CD14-positive monocyte (primary cell): ENCODE results near the gene OTX1. TPM values are rescaled to one million over a fixed set of nuclear protein-coding genes. Genes with fewer than 3 reads are reported as not detected.

Experiments used
- DNase-seq, 3 donors: peaks; one replicate each; pipeline ENCODE4 v3.0.0-alpha.2; 2011 to 2022
- H2AFZ ChIP-seq: 2 replicates; pipeline ENCODE4 v1.6.0; 2012; ENCODE audit warnings: mild to moderate bottlenecking, low read depth, low read length, inconsistent platforms; ENCODE audit not compliant: insufficient read depth, poor library complexity, severe bottlenecking
- H3K27ac ChIP-seq, 2 donors: 1 replicate in 1 of 2; 2 replicates in 1 of 2; pipeline ENCODE4 v1.5.1; 2012 to 2013; ENCODE audit warnings: low read length in 2 of 2, control low read depth in 1 of 2, inconsistent platforms in 1 of 2, low read depth in 1 of 2, mild to moderate bottlenecking in 1 of 2
- H3K27me3 ChIP-seq, 2 donors: one replicate each; pipeline versions ENCODE4 v1.6.0 to v1.6.1; 2011 to 2013; ENCODE audit warnings: low read length in 2 of 2; ENCODE audit not compliant: control insufficient read depth in 2 of 2, insufficient read depth in 2 of 2
- H3K36me3 ChIP-seq, 2 donors: replicated peaks in 1 of 2; 1 replicate in 1 of 2; 2 replicates in 1 of 2; pipeline versions ENCODE4 v1.5.1 to v1.6.1; 2012 to 2013; ENCODE audit warnings: low read length in 2 of 2, control low read depth in 1 of 2, inconsistent platforms in 1 of 2, mild to moderate bottlenecking in 1 of 2; ENCODE audit not compliant: insufficient read depth in 2 of 2, control insufficient read depth in 1 of 2
- H3K4me1 ChIP-seq, 2 donors: 1 replicate in 1 of 2; 2 replicates in 1 of 2; pipeline versions ENCODE4 v1.5.1 to v1.6.1; 2012 to 2013; ENCODE audit warnings: low read length in 2 of 2, control low read depth in 1 of 2, inconsistent platforms in 1 of 2, mild to moderate bottlenecking in 1 of 2, moderate library complexity in 1 of 2; ENCODE audit not compliant: insufficient read depth in 2 of 2, control insufficient read depth in 1 of 2
- H3K4me2 ChIP-seq: replicated peaks from 2 replicates; pipeline ENCODE3; 2012; ENCODE audit warnings: low read length, moderate library complexity, mild to moderate bottlenecking; ENCODE audit not compliant: poor library complexity, severe bottlenecking; ENCODE audit errors: extremely low read depth
- H3K4me3 ChIP-seq, 3 experiments: fragments of 200-600 bp in 1 of 3; sonication (generic) in 1 of 3; replicated peaks in 1 of 3; 1 replicate in 2 of 3; 2 replicates in 1 of 3; pipeline ENCODE4 v1.5.1; 2011 to 2013; ENCODE audit warnings: low read length in 3 of 3, mild to moderate bottlenecking in 3 of 3, control low read depth in 2 of 3, low read depth in 2 of 3, inconsistent platforms in 1 of 3, moderate library complexity in 1 of 3
- H3K79me2 ChIP-seq: 2 replicates; pipeline ENCODE4 v1.6.0; 2012; ENCODE audit warnings: mild to moderate bottlenecking, control low read depth, inconsistent platforms, low read length, moderate library complexity; ENCODE audit not compliant: insufficient read depth
- H3K9ac ChIP-seq: 2 replicates; pipeline ENCODE4 v1.6.0; 2017; ENCODE audit warnings: low read length, mild to moderate bottlenecking; ENCODE audit not compliant: insufficient read depth, poor library complexity, severe bottlenecking
- H3K9me3 ChIP-seq, 2 donors: replicated peaks in 1 of 2; 1 replicate in 1 of 2; 2 replicates in 1 of 2; pipeline versions ENCODE4 v1.5.1 to v1.6.1; 2012 to 2013; ENCODE audit warnings: low read length in 2 of 2, control low read depth in 1 of 2; ENCODE audit not compliant: control insufficient read depth in 1 of 2, insufficient read depth in 1 of 2
- H4K20me1 ChIP-seq: 2 replicates; pipeline ENCODE4 v1.6.0; 2012; ENCODE audit warnings: mild to moderate bottlenecking, low read length, control low read depth, moderate library complexity; ENCODE audit not compliant: insufficient read depth
- H3K27ac Mint-ChIP-seq, 7 donors: one replicate each; pipeline ENCODE4 v1.8.0; 2020; ENCODE audit warnings: mild to moderate bottlenecking in 7 of 7, mixed read lengths in 7 of 7, moderate library complexity in 6 of 7, inconsistent platforms in 2 of 7
- H3K27me3 Mint-ChIP-seq, 3 donors: one replicate each; pipeline ENCODE4 v1.8.0; 2021 to 2022; ENCODE audit warnings: low read depth in 3 of 3, mild to moderate bottlenecking in 3 of 3, mixed read lengths in 3 of 3, moderate library complexity in 3 of 3, inconsistent platforms in 1 of 3
- H3K36me3 Mint-ChIP-seq, 2 donors: one replicate each; pipeline ENCODE4 v1.8.0; 2020; ENCODE audit warnings: mixed read lengths in 2 of 2, inconsistent platforms in 1 of 2, mild to moderate bottlenecking in 1 of 2
- H3K4me1 Mint-ChIP-seq: one replicate; pipeline ENCODE4 v1.8.0; 2020; ENCODE audit warnings: mild to moderate bottlenecking, mixed read lengths
- H3K4me3 Mint-ChIP-seq, 2 donors: one replicate each; pipeline ENCODE4 v1.8.0; 2020; ENCODE audit warnings: mild to moderate bottlenecking in 2 of 2, mixed read lengths in 2 of 2, moderate library complexity in 1 of 2
- H3K9me3 Mint-ChIP-seq, 7 donors: one replicate each; pipeline ENCODE4 v1.8.0; 2020 to 2022; ENCODE audit warnings: mixed read lengths in 7 of 7, mild to moderate bottlenecking in 6 of 7, moderate library complexity in 6 of 7, inconsistent platforms in 2 of 7
- WGBS: methylation state at CpG from one replicate; pipeline ENCODE4 v1.1.5; 2013; ENCODE audit warnings: missing lambda C conversion rate; ENCODE audit not compliant: insufficient coverage; 5-methylcytosine and 5-hydroxymethylcytosine counted together
- intact Hi-C, 2 donors: fragments of 100-400 bp; cut with micrococcal nuclease; formaldehyde crosslinking; loops; one replicate each; pipeline versions ENCODE4 v1.15.0 to v1.15.1; 2023
- polyA plus RNA-seq, 3 donors: library from polyadenylated mRNA; depleted of rRNA in 1 of 3; unstranded in 2 of 3; stranded (reverse) in 1 of 3; fragments of 300-500 nt in 2 of 3; fragments of >200 nt in 1 of 3; fragmentation: Illumina TruSeq in 2 of 3; gene quantifications; 1 replicate in 2 of 3; 2 replicates in 1 of 3; pipeline ENCODE4 v1.2.3, GENCODE V29; 2012 to 2021
- TF ChIP-seq, protein P1 (sequence below): fragments of 200-600 bp; IDR thresholded peaks from one replicate; pipeline ENCODE4 v1.8.0; 2022; ENCODE audit warnings: antibody characterized with exemption, mild to moderate bottlenecking

Gene OTX1
- polyA plus RNA-seq, 3 donors = not detected

DNA sequence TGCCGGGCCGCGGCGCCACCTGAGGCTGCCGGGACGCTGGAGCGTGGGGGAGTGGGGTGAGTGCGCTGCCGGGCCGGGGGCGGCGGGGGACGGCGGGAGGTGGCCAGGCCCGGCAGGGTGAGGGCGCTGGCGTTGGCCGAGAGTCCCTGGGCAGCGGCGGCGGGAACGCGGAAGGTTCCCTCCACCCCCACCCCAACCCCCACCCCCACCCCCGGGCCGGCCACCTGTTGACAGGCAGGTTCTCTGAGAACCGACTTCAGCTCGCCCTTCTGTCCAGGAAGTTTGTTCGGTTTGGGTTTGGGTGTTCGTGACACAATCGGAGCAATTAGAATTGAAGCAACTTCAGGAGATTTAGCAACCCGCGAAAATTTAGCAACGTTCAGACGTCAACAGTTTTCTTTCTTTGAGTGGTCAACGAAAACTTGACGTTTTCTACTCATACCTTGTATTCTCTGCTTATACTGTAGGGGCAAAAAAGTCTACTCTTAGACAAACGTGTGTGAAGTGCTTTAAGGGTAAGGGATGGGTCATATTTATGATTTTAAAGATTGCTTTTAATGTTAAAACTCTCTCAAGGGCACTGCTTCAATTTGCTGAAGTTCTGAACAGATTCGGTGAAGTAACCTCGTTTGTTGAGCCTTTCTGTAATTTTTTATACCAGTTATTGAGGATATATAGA is 9.3 kb downstream of the OTX1 start:
- Histone ChIP-seq H3K36me3 (no peaks in the 10 kb centered on the region), H3K4me2 (peak overlapping the region; percentile 44), H3K9ac (no peak overlapping the region), H3K79me2 (no peaks in the 10 kb centered on the region), H3K9me3 (peaks cover 8 to 43% of the 10 kb centered on the region in 2 donors), H2AFZ (no peak overlapping the region), H3K4me1 (peaks cover 50 to 52% of the 10 kb centered on the region in 2 donors), H3K4me3 (peak overlapping the region in 1 of 3 experiments; percentile 55), H4K20me1 (no peaks in the 10 kb centered on the region), H3K27ac (no peak overlapping the region), H3K27me3 (peaks cover 88 to 98% of the 10 kb centered on the region in 2 donors)
- 0% methylated on average over 5 of the region's 39 CpGs for WGBS
- peak; percentile 26 to 51 (median 45) for DNase-seq
- peaks cover 47% of the 10 kb centered on the region for H3K4me1 Mint-ChIP-seq
- H3K27me3 Mint-ChIP-seq = peaks cover 86 to 91% (median 91%) of the 10 kb centered on the region in 3 donors
- intact Hi-C loops = no loop called here
- H3K27ac Mint-ChIP-seq = peak overlapping the region in 1 of 7 donors; percentile 58
- H3K4me3 Mint-ChIP-seq = peak overlapping the region; percentile 32 to 89
- H3K36me3 Mint-ChIP-seq = peaks cover 16 to 31% of the 10 kb centered on the region in 2 donors
- TF ChIP-seq, protein P1, sequence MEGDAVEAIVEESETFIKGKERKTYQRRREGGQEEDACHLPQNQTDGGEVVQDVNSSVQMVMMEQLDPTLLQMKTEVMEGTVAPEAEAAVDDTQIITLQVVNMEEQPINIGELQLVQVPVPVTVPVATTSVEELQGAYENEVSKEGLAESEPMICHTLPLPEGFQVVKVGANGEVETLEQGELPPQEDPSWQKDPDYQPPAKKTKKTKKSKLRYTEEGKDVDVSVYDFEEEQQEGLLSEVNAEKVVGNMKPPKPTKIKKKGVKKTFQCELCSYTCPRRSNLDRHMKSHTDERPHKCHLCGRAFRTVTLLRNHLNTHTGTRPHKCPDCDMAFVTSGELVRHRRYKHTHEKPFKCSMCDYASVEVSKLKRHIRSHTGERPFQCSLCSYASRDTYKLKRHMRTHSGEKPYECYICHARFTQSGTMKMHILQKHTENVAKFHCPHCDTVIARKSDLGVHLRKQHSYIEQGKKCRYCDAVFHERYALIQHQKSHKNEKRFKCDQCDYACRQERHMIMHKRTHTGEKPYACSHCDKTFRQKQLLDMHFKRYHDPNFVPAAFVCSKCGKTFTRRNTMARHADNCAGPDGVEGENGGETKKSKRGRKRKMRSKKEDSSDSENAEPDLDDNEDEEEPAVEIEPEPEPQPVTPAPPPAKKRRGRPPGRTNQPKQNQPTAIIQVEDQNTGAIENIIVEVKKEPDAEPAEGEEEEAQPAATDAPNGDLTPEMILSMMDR = no peak
- H3K9me3 Mint-ChIP-seq = peaks cover 0 to 37% (median 28%) of the 10 kb centered on the region in 7 donors

DNA sequence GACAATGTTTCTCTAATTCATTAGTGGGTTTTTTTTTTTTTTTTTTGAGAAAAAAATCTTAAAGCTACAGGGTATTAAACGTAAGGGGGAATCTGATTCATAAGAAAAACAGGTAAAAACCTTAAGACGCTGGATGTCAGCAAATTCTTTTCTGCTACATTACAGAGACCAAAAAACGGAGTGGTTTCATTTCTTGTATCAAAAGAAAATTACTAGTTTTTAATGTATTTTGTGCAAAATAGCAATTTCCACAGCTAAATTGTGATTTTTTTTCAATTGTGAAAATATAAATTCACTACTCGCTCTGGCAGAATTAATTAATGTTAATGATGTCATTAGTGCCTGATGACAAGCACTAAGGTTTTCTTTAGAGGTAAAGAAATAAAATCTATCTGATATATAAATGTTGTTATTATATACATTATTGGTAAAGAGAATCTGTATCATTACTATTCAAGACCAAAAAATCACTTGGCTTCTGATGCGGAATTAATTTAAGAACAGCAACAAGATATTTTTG is 9.9 kb downstream of the OTX1 start:
- Histone ChIP-seq H2AFZ (no peak overlapping the region), H3K4me3 (no peak overlapping the region), H4K20me1 (no peaks in the 10 kb centered on the region), H3K27me3 (peaks cover 86 to 98% of the 10 kb centered on the region in 2 donors), H3K9ac (no peak overlapping the region), H3K4me2 (no peak overlapping the region), H3K4me1 (peaks cover 44 to 46% of the 10 kb centered on the region in 2 donors), H3K27ac (no peak overlapping the region), H3K36me3 (no peaks in the 10 kb centered on the region), H3K9me3 (peaks cover 6 to 39% of the 10 kb centered on the region in 2 donors), H3K79me2 (no peaks in the 10 kb centered on the region)
- H3K27ac Mint-ChIP-seq = no peak overlapping the region
- peak overlapping the region in 1 of 2 donors; percentile 89 for H3K4me3 Mint-ChIP-seq
- H3K9me3 Mint-ChIP-seq = peaks cover 0 to 37% (median 25%) of the 10 kb centered on the region in 7 donors
- H3K27me3 Mint-ChIP-seq = peaks cover 82 to 90% (median 89%) of the 10 kb centered on the region in 3 donors
- peaks cover 41% of the 10 kb centered on the region for H3K4me1 Mint-ChIP-seq
- no CpG with 5 or more reads among the region's 5 CpGs for WGBS
- TF ChIP-seq, protein P1 = no peak
- no peak for DNase-seq
- H3K36me3 Mint-ChIP-seq = peaks cover 13 to 30% of the 10 kb centered on the region in 2 donors
- intact Hi-C loops = no loop called here
